ES-I3 (cell line): ENCODE data around the gene GPR183.

Experiments
- H3K36me3 ChIP-seq: 2 replicates; pipeline ENCODE4 v1.6.1; 2013; ENCODE audit warnings: mild to moderate bottlenecking, low read length, control low read depth, moderate library complexity; ENCODE audit not compliant: insufficient read depth
- H3K4me1 ChIP-seq: 2 replicates; pipeline ENCODE4 v1.6.1; 2013; ENCODE audit warnings: mild to moderate bottlenecking, control low read depth, low read length; ENCODE audit not compliant: insufficient read depth
- H3K9ac ChIP-seq: 2 replicates; pipeline ENCODE4 v1.6.1; 2013; ENCODE audit warnings: low read depth, mild to moderate bottlenecking, low read length, moderate library complexity
- H3K9me3 ChIP-seq: 2 replicates; pipeline ENCODE4 v1.6.1; 2013; ENCODE audit warnings: mild to moderate bottlenecking, low read length, moderate library complexity; ENCODE audit not compliant: control insufficient read depth, insufficient read depth

Gene GPR183

GRCh38 chr13:99327761-99328160 lies 20.6 kb upstream of the GPR183 start:
- Histone ChIP-seq H3K9me3 (no peaks in the 10 kb centered on the region), H3K36me3 (no peaks in the 10 kb centered on the region), H3K4me1 (no peaks in the 10 kb centered on the region), H3K9ac (no peak overlapping the region)

DNA sequence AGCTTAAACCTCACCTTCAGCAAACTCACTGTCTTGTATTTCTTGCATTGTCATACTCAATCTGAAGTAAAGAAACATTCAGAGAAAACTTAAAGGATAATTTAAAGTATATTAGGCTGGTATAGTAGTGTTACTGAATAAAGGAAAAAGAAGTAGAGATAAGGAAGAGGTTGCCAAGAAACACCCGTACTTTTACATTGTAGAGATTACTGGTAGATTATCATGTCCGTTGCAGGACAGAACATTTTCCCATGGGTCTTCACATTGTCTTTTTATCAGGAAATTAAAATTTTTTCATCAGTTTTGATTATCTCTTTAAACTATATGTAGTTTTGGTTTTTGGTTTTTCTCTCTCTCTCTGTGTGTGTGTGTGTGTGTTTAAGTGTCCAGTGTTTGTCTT lies 19.9 kb upstream of the GPR183 start:
- Histone ChIP-seq H3K9me3 (no peaks in the 10 kb centered on the region), H3K36me3 (no peaks in the 10 kb centered on the region), H3K4me1 (no peaks in the 10 kb centered on the region), H3K9ac (no peak overlapping the region)

GRCh38 chr13:99326012-99326411 lies 18.8 kb upstream of the GPR183 start:
- no peaks in the 10 kb centered on the region for H3K9me3 ChIP-seq
- H3K36me3 ChIP-seq, result no peaks in the 10 kb centered on the region

GRCh38 chr13:99323488-99323887 lies 16.3 kb upstream of the GPR183 start:
- no peak overlapping the region for H3K9ac ChIP-seq
- no peaks in the 10 kb centered on the region for H3K36me3 ChIP-seq
- no peaks in the 10 kb centered on the region for H3K9me3 ChIP-seq
- no peaks in the 10 kb centered on the region for H3K4me1 ChIP-seq

More at GRCh38 chr13:99326012-99326411, 18.8 kb upstream of the GPR183 start:
- Histone ChIP-seq H3K4me1 (no peaks in the 10 kb centered on the region), H3K9ac (no peak overlapping the region)

DNA sequence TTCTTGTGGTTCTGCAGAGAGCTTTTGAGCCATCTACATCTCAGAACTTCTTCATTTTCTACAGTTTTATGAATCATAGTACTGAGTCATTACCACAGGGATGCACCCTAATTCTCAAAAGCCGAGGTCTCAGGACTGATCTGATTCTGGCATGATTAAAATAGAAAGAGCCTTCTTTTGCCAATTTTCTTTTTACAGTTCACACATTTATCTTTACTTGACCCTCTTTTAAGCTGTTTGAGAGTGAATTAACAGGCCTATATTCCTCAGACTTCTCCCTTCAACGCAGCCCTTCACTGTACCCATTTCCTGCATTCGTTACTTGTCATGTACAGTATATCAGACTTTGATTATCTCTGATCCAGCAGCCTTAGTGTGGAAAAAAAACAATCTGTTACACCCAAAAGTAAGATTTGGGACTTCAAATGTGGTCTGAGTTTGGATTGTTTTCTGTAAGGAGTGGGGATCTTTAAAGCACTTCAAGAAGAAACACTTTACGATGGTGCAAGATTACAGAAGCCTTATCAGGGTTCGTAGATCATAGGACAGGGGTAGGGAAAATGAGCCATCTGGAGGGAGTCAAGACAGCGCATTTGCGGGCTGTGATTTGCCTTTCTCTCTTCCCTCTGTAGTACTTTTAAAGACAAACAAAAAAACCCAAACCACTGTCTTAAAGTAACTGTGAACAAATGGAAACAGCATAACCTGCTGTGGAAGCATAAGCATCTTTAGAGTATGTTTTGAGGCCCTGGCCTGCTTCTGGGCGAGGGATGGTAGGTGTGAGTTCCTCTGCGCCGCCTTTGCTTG lies 15.3 kb upstream of the GPR183 start:
- Histone ChIP-seq H3K9me3 (no peaks in the 10 kb centered on the region), H3K9ac (no peak overlapping the region), H3K36me3 (no peaks in the 10 kb centered on the region), H3K4me1 (no peaks in the 10 kb centered on the region)

GRCh38 chr13:99321709-99322108 lies 14.5 kb upstream of the GPR183 start:
- H3K36me3 ChIP-seq, result no peaks in the 10 kb centered on the region
- no peak overlapping the region for H3K9ac ChIP-seq
- no peaks in the 10 kb centered on the region for H3K9me3 ChIP-seq
- no peaks in the 10 kb centered on the region for H3K4me1 ChIP-seq

DNA sequence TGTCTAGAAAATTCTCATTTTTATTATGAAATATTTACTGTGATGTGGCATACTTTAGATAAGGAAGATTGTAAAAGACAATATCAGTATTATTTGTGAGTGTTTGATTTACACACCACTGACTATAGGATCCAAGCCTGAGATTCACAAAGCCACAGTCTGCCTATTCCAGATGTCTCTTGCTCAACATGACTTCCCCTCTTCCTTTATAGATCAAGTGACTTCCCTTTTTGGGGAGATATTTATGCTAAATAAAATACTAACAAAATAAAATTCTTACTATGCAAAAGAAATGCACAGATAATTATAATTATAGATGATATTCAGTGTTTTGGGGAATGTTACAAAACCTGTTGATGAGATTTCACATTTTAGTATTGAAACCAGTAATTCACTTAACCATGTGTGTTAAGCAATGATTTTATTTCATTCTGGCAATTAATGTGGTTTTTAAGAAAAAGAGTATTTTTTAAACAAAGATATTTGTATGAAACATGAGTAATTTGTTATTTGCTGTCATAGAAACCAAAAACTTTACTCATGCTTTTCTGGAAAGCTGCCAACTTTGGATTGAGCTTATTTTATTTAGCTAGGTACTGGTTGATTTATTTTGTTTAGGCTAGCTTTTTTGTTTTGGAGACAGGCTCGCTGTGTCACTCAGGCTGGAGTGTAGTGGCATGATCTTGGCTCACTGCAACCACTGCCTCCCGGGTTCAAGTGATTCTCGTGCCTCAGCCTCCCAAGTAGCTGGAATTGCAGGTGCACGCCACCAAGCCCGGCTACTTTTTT lies 13.7 kb upstream of the GPR183 start:
- Histone ChIP-seq H3K36me3 (no peaks in the 10 kb centered on the region), H3K4me1 (no peaks in the 10 kb centered on the region), H3K9me3 (no peaks in the 10 kb centered on the region), H3K9ac (no peak overlapping the region)

DNA sequence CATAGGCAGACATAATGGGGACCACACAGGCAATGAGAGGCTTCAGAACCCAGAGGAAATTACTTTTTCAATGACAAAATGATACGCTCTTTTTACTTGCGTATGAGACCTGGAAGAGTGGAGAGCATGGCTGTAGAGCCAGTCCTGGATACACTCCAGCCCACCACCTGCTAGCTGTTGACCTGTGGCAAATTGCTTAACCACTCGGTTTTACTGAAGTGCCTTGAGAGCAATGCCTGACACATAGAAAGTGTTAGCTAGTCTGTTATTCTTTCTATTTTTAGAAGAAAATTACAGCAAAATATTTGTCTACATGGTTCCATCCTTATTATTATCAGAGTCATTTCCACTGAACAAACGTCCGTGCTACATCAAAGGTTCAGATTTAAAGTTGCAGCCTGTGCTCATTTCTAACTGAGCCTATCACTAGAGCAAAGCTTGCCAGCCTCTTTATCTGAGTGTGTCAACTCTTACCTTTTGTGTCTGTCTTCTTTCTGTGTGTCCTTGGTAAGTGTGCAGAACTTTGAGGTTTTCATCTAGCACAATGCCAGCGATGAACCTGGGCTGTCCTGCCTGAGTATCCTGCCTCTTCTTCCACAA lies 9.6 kb upstream of the GPR183 start:
- Histone ChIP-seq H3K4me1 (peaks cover 9% of the 10 kb centered on the region; the same call in 1 of the 2 replicates), H3K9ac (no peak overlapping the region), H3K36me3 (no peaks in the 10 kb centered on the region), H3K9me3 (no peaks in the 10 kb centered on the region)

GRCh38 chr13:99316224-99316623 lies 9.0 kb upstream of the GPR183 start:
- peaks cover 9% of the 10 kb centered on the region; the same call in 1 of the 2 replicates for H3K4me1 ChIP-seq
- no peak overlapping the region for H3K9ac ChIP-seq
- no peaks in the 10 kb centered on the region for H3K36me3 ChIP-seq

DNA sequence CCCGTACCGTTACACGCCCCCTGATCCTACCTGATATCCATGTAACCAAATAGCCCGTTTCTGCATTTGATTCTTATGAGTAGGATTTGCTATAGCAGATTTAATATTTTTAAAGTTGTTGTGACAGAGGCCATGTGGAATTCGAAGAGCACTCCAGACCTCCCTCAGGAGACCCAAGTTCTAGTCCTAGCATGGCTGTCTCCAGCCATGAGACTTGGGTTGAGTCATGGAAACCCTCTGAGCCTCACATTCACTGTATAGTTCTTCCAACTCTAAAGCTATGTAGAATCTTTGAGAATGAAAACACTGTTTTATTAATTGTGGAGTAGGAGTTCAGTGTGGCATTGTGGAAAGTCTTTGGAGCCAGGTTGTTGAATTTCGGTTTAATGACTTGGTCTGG lies 8.0 kb upstream of the GPR183 start:
- Histone ChIP-seq H3K9ac (no peak overlapping the region), H3K9me3 (no peaks in the 10 kb centered on the region), H3K36me3 (no peaks in the 10 kb centered on the region), H3K4me1 (peaks cover 9% of the 10 kb centered on the region; the same call in 1 of the 2 replicates)

More at GRCh38 chr13:99316224-99316623, 9.0 kb upstream of the GPR183 start:
- no peaks in the 10 kb centered on the region for H3K9me3 ChIP-seq

GRCh38 chr13:99314640-99315176 lies 7.5 kb upstream of the GPR183 start:
- no peak overlapping the region for H3K9ac ChIP-seq
- no peaks in the 10 kb centered on the region for H3K36me3 ChIP-seq

GRCh38 chr13:99313941-99314340 lies 6.7 kb upstream of the GPR183 start:
- H3K4me1 ChIP-seq, result peaks cover 9% of the 10 kb centered on the region; the same call in 1 of the 2 replicates
- H3K9me3 ChIP-seq, result no peaks in the 10 kb centered on the region
- no peaks in the 10 kb centered on the region for H3K36me3 ChIP-seq
- no peak overlapping the region for H3K9ac ChIP-seq

More at GRCh38 chr13:99314640-99315176, 7.5 kb upstream of the GPR183 start:
- H3K4me1 ChIP-seq, result peaks cover 9% of the 10 kb centered on the region; the same call in 1 of the 2 replicates
- no peaks in the 10 kb centered on the region for H3K9me3 ChIP-seq

GRCh38 chr13:99313501-99313900 lies 6.3 kb upstream of the GPR183 start:
- H3K9me3 ChIP-seq, result no peaks in the 10 kb centered on the region
- H3K4me1 ChIP-seq, result peaks cover 9% of the 10 kb centered on the region; the same call in 1 of the 2 replicates
- H3K36me3 ChIP-seq, result no peaks in the 10 kb centered on the region
- H3K9ac ChIP-seq, result no peak overlapping the region

DNA sequence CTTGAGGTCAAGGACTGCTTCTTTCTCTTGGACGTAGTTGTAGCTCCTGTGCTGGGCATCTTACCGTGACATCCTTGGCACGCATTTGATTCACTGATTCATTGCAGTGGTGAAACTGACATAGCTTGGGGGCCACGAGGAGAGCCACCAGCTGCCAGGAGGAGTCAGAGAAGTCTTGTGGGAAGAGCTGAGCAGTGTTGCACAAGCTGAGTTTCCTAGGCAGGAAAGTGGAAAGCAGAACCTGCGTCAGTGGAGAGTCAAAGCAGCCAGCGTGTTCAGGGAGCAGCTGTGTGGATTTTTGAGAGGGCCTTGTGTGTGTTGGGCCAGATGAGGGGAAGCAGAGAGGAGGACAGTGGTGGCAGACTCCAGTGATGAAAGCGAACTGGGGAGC lies 5.3 kb upstream of the GPR183 start:
- no peaks in the 10 kb centered on the region for H3K9me3 ChIP-seq
- H3K36me3 ChIP-seq, result no peaks in the 10 kb centered on the region
- H3K4me1 ChIP-seq, result peaks cover 9% of the 10 kb centered on the region
- H3K9ac ChIP-seq, result no peak overlapping the region
